ENCODE measurements around the gene ZNF691.

Gene ZNF691

DNA sequence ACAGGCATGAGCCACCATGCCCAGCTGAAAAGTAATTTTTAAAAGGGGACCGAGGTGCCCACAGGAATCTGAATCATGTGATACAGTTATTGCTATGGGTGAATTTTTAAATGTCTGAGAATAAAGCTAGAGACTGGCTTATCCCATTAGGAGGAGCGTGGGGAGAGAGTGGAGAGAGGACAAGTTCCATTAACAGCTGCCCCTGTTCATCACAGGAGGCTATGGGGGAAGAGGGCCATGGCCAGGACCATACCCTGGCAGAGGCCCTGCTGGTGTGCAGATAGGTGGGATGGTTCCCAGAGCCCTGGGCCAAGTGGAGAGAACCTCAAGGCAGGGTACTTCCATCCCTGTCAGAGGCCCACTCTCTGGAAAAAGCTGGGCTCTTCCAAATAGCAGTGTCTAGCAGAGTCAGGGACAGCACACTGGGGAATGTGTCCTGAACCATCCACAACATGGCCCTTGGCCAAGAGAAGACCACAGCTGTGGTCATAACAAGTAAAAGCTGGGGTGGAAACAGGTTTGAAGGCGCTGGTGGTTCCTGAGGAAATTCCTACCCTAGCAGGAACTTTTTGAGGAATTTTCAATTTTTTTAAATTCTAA lies 13.7 kb upstream of the ZNF691 start:
- no peak for DNase-seq (ENCODE audit: low spot score)
- in situ Hi-C loops (cut with MboI; ENCODE audit: low pct_unique_long_range_greater_than_20kb, low sequenced_read_pairs, unreplicated experiment): no loop called here
- TF ChIP-seq, protein P1, sequence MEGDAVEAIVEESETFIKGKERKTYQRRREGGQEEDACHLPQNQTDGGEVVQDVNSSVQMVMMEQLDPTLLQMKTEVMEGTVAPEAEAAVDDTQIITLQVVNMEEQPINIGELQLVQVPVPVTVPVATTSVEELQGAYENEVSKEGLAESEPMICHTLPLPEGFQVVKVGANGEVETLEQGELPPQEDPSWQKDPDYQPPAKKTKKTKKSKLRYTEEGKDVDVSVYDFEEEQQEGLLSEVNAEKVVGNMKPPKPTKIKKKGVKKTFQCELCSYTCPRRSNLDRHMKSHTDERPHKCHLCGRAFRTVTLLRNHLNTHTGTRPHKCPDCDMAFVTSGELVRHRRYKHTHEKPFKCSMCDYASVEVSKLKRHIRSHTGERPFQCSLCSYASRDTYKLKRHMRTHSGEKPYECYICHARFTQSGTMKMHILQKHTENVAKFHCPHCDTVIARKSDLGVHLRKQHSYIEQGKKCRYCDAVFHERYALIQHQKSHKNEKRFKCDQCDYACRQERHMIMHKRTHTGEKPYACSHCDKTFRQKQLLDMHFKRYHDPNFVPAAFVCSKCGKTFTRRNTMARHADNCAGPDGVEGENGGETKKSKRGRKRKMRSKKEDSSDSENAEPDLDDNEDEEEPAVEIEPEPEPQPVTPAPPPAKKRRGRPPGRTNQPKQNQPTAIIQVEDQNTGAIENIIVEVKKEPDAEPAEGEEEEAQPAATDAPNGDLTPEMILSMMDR (IDR thresholded peaks at IDR 0.05; ENCODE audit: extremely low read depth, insufficient read depth, missing control alignments): no peak

DNA sequence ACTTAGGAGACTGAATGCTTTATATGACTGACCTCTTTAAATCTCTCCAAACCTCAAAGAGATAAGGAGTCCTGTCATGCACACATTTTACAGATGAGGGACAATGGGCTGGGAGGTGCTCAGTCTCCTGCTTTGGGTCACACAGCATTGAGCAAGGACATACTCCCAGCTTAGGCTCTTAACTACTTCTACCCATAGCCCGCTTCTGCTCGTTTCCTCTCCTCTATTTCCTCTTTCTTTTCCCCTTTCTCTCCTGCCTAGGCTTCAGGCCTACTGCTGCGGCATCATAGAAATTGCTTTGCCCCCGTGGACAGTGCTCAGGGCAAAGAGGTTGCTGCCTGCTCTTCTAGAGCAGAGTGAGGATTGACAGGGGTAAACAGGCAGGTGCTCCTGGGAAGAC lies 12.4 kb upstream of the ZNF691 start:
- TF ChIP-seq, protein P1 (IDR thresholded peaks at IDR 0.05; ENCODE audit: extremely low read depth, insufficient read depth, missing control alignments): no peak
- in situ Hi-C loops (cut with MboI; ENCODE audit: low pct_unique_long_range_greater_than_20kb, low sequenced_read_pairs, unreplicated experiment): no loop called here
- DNase-seq (ENCODE audit: low spot score): no peak

DNA sequence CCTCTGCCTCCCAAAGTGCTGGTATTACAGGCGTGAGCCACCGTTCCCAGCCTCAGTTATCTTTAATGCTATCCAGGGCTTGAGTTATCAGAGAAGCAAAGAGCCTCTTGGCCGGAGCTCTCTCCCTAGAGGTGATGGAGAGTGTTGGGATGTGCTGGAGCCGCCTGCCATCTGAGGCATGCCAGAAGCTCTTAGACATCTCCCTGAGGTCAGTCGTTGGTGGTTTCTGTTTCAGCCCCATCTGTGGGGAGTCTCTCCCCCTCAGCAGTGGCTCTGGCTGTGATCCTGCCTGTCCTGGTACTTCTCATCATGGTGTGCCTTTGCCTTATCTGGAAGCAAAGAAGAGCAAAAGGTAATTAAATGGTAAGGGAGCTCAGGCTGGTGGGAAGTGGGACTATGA lies 11.6 kb upstream of the ZNF691 start:
- in situ Hi-C loops (cut with MboI; ENCODE audit: low pct_unique_long_range_greater_than_20kb, low sequenced_read_pairs, unreplicated experiment): no loop called here
- no peak for DNase-seq (ENCODE audit: low spot score)
- TF ChIP-seq, protein P1 (IDR thresholded peaks at IDR 0.05; ENCODE audit: extremely low read depth, insufficient read depth, missing control alignments): no peak

DNA sequence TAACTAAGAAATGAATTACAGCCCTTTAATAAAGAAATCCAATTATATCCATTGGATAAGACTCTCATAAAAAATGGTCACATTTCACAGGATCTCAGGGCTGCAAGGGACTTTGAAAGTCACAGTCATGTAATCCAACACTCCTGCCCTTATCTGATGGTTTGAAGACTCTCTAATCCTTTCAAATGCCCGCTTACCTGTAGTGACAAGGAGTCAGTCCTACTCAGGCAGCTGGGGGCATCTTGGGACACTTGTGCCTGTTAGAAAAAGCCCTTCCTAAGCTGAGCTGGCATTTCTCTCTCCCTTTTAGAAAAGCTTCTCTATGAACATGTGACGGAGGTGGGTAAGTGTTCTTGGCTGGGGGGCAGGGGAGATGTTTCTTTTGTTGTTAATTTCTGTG lies 11.0 kb upstream of the ZNF691 start:
- TF ChIP-seq, protein P1 (IDR thresholded peaks at IDR 0.05; ENCODE audit: extremely low read depth, insufficient read depth, missing control alignments): no peak
- no peak for DNase-seq (ENCODE audit: low spot score)
- in situ Hi-C loops (cut with MboI; ENCODE audit: low pct_unique_long_range_greater_than_20kb, low sequenced_read_pairs, unreplicated experiment): no loop called here

DNA sequence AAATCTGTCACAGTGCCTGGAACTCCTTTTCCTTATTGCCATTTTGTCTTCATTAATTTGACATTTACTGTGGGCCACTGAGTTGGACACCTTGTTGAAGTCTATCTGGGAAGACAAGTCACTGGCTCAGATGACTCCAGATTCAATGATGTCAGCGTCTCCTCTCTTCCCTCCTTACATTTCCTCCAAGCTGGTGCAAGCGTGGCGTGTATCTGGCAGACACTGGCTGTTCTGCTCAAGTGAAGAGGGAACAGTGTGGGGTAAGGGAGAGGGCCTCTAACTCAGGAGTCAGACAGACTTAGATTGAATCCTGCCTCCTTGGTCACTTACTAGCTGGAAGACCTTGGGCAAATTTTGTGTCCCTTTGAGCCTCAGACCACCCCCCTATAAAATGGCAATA lies 8.7 kb upstream of the ZNF691 start:
- in situ Hi-C loops (cut with MboI; ENCODE audit: low pct_unique_long_range_greater_than_20kb, low sequenced_read_pairs, unreplicated experiment): no loop called here
- DNase-seq (ENCODE audit: low spot score): no peak
- TF ChIP-seq, protein P1 (IDR thresholded peaks at IDR 0.05; ENCODE audit: extremely low read depth, insufficient read depth, missing control alignments): no peak

DNA sequence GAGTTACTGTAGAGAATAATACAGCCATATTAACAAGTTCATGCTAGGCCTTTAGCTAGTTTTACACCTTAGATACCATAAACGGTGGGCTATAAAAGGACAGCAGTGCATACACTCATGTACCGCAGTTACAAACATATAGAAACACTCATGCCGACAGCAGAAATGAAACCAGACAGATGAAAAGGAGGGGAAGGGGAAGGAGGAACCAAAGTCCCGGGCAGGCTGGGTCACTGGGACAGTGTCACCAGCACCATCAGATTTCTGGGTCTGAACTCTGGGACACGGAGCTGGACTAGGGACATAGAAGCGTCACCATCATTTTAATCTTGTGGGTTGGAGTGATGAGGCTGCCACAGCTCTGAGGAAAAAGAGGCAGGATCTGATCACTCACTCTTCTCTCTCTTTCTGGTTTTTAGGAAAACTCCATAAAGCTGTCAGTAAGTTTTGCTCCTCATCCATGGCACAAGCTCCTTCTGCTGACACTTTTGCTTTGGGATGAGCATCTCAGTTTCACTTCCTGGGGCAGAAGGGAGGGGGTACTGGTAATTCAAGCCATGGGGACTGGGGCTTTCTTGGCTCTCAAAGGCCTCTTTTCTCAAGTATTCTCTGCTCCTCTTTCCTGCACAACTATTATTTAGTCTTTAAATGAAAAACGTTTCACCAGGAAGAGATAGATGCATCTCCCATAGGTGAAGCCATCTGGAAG lies 7.8 kb upstream of the ZNF691 start:
- no peak for DNase-seq (ENCODE audit: low spot score)
- TF ChIP-seq, protein P1 (IDR thresholded peaks at IDR 0.05; ENCODE audit: extremely low read depth, insufficient read depth, missing control alignments): no peak
- in situ Hi-C loops (cut with MboI; ENCODE audit: low pct_unique_long_range_greater_than_20kb, low sequenced_read_pairs, unreplicated experiment): no loop called here
